ENCODE results near the gene CCT2. TPM values are rescaled to one million over a fixed set of nuclear protein-coding genes. Genes with fewer than 3 reads are reported as not detected.

CCT2 gene
- total RNA-seq, 2 donors from 2014 or later = 71.4 to 104 TPM

- Histone ChIP-seq H3K9me3 (peaks cover 0 to 8% of the 10 kb centered on the region in 2 donors), H3K4me1 (peaks cover 0 to 2% of the 10 kb centered on the region in 2 donors), H3K36me3 (no peaks in the 10 kb centered on the region), H3K27me3 (no peaks in the 10 kb centered on the region), H3K27ac (no peak overlapping the region), H3K4me3 (no peak overlapping the region)
- DNase-seq (ENCODE audit: low spot score) = no peak
- no peak for TF ChIP-seq CTCF (IDR thresholded peaks at IDR 0.05)
Observed at GRCh38 chr12:69548687-69549086, 36.6 kb upstream of the CCT2 start.

GRCh38 chr12:69550569-69551350 is 34.5 kb upstream of the CCT2 start:
- no peaks in the 10 kb centered on the region for H3K9me3 ChIP-seq
- H3K4me3 ChIP-seq = no peak overlapping the region
- no peaks in the 10 kb centered on the region for H3K36me3 ChIP-seq
- no peaks in the 10 kb centered on the region for H3K27me3 ChIP-seq
- H3K4me1 ChIP-seq = peaks cover 0 to 4% of the 10 kb centered on the region in 2 donors
- no peak overlapping the region for H3K27ac ChIP-seq
- DNase-seq (ENCODE audit: low spot score) = no peak
- TF ChIP-seq CTCF (IDR thresholded peaks at IDR 0.05) = no peak

- no peak overlapping the region for H3K4me3 ChIP-seq
- no peak overlapping the region for H3K27ac ChIP-seq
- no peaks in the 10 kb centered on the region for H3K9me3 ChIP-seq
- DNase-seq (ENCODE audit: low spot score) = no peak
- H3K36me3 ChIP-seq = no peaks in the 10 kb centered on the region
- peaks cover 0 to 8% of the 10 kb centered on the region in 2 donors for H3K4me1 ChIP-seq
- no peak for TF ChIP-seq CTCF (IDR thresholded peaks at IDR 0.05)
- H3K27me3 ChIP-seq = no peaks in the 10 kb centered on the region
Observed at GRCh38 chr12:69553628-69554248, 31.5 kb upstream of the CCT2 start.

GRCh38 chr12:69555461-69555860 is 29.8 kb upstream of the CCT2 start:
- H3K4me1 ChIP-seq = peaks cover 0 to 10% of the 10 kb centered on the region in 2 donors
- H3K27ac ChIP-seq = no peak overlapping the region
- no peak for DNase-seq (ENCODE audit: low spot score)
- no peaks in the 10 kb centered on the region for H3K27me3 ChIP-seq
- no peaks in the 10 kb centered on the region for H3K36me3 ChIP-seq
- H3K9me3 ChIP-seq = no peaks in the 10 kb centered on the region
- H3K4me3 ChIP-seq = no peak overlapping the region
- TF ChIP-seq CTCF (IDR thresholded peaks at IDR 0.05) = no peak

- H3K4me3 ChIP-seq = no peak overlapping the region
- TF ChIP-seq CTCF (IDR thresholded peaks at IDR 0.05) = no peak
- no peaks in the 10 kb centered on the region for H3K27me3 ChIP-seq
Observed at GRCh38 chr12:69556383-69556782, 28.9 kb upstream of the CCT2 start.

More at GRCh38 chr12:69556383-69556782, 28.9 kb upstream of the CCT2 start:
- Histone ChIP-seq H3K4me1 (peaks cover 0 to 10% of the 10 kb centered on the region in 2 donors), H3K36me3 (no peaks in the 10 kb centered on the region), H3K9me3 (no peaks in the 10 kb centered on the region), H3K27ac (no peak overlapping the region)
- DNase-seq (ENCODE audit: low spot score) = no peak

Data from right atrium auricular region (tissue), 2 donors.